HG02759 (cell line): ENCODE results near the gene DIO2.
A peak's percentile ranks its signal among the peaks of the same experiment; 100 is the strongest.

Source experiments
- ATAC-seq: cut with Tn5 transposase; IDR thresholded peaks from one replicate; pipeline ENCODE4 v1.9.1; 2021; ENCODE audit warnings: mild to moderate bottlenecking, moderate library complexity; ENCODE audit not compliant: unreplicated experiment

The DIO2 gene

DNA sequence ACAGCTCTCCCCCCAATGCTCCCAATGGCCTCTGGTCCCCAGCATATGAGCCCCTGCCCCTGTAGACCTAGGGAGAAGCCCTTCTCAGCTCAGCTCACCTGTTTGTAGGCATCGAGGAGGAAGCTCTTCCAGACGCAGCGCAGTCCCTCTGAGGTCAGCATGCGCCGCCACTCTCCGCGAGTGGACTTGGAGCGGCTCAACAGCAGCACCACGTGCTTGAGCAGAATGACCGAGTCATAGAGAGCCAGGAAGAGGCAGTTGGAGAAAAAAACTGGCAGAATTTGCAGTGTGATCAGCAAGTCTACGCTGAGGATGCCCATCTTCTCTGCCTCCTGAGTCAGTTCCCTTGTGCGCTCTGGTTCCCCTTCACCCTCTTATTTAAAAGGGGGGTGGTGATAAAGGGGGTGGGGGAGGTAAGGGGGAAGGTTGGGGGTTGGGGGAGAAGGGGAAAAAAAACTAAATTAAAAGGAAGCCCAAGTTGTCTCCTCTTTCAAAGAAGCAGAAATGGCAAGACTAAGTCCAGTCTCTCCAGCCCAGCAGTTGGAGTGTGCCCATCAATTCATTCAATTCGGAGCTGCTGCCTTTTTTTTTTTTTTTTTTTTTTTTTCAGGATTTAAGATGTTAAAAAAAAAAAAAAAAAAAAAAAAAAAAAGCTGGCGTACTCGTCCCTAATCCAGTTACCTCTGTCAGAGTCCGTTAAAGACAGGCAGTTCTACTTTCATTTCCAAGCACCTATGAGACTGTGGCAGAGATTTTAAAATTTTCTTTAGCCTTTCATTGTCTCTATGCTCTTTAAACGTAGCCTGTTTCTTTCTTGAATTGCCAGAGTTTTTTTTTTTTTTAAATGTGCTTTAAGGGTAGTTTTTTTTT, at the start of gene DIO2:
Gene DIO2 (minus strand): TSS at position 352 of the 870 bp plus-strand sequence. CDS start 32 bp downstream, at position 320.
- ATAC-seq: no peak

DNA sequence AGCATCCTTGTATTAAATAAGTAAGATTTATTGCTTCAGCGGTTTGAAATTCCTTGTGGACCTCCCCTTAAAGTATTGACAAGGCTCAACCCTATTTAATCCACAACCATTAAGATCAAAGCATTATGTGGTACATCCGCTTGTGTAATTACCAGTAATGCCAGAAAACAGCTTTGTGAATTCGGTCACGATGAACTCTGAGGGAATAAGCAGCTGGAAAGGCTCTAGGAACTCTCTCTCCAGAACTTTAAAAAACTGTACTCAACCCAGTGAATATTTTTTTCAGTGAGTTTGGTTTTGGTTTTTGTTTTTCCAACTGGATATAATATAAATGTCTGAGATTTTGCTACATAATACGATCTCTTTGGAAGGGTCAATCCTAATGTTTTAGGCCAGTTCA, 49.3 kb upstream of the DIO2 start:
- no peak for ATAC-seq

DNA sequence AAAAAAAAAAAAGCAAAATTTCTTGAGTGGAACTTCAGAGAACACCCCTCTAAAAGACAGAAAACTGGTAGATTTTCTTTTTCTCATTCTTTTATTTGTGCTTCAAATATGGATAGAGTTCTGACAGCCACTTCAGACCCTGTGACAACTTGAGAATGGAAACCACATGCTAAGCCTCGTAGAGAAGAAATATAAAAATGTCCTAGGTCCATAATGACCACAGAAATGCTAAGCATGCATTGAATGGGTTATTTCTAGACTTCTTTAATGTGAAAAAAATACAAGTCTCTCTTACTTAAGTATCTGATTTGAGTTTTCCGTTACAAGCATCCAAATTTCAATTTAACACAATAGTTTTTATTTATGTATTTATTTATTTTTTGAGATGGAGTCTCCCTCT, 28.3 kb upstream of the DIO2 start:
- no peak for ATAC-seq

DNA sequence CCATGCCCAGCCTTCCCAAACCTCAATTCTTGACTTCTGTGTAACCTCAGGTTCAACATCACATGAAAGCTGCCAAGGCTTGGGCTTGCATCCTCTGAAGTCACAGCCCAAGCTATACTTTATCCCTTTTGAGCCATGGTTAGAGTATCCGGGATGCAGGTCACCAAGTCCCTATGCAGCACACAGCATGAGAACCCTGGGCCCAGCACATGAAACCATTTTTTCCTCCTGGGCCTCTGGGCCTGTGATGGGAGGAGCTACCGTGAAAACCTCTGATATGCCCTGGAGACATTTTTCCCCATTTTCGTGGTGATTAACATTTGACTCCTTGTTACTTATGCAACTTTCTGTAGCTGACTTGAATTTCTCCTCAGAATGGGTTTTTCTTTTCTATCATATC, 25.8 kb upstream of the DIO2 start:
- no peak for ATAC-seq

DNA sequence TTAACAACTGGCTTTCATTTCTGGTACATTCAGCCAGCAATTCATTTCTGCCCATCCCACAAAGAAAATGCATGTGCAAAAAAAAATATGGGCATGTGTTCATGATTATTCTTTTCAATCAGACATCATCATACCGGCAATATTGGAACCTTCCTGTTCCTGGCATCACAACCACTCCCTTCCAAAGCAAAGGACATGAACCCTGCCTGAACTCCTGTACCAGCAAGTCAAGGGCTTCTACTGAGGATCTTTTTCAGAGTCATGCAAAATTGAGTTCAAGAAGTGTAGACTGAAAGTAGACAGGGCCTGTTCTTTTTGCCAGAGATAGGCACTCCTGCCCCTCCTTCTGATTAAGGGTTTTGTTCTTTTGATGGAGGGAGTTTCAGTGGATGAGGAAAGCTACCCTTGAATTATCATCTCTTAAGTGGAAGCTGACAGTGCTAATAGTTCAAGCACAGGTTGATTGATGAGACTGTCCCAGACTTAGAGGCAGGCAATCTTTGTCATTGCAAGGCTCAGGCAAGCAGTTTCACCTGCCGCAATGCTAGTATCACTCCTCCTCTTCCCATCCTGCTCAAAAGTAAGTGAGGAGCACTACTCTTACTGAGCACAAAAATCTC, 22.3 kb upstream of the DIO2 start:
- no peak for ATAC-seq

DNA sequence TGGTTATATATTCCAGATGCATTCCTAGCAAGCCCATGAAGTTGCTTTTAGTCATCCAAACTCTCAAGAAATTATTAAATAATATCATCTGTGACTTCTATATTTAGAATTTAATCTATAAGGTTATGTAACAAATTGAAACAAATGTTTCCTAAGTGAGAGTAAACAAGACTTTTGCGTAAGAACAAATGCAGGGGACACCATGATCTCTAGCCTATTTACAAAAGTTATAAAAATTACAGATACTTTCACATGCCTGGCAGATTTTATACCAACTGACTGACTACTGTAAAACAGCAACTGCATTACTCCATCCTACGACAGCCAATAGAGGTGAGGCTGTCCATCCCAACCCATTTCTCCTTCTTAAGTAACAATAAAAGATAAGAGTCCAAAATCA, 20.4 kb upstream of the DIO2 start:
- ATAC-seq: no peak

DNA sequence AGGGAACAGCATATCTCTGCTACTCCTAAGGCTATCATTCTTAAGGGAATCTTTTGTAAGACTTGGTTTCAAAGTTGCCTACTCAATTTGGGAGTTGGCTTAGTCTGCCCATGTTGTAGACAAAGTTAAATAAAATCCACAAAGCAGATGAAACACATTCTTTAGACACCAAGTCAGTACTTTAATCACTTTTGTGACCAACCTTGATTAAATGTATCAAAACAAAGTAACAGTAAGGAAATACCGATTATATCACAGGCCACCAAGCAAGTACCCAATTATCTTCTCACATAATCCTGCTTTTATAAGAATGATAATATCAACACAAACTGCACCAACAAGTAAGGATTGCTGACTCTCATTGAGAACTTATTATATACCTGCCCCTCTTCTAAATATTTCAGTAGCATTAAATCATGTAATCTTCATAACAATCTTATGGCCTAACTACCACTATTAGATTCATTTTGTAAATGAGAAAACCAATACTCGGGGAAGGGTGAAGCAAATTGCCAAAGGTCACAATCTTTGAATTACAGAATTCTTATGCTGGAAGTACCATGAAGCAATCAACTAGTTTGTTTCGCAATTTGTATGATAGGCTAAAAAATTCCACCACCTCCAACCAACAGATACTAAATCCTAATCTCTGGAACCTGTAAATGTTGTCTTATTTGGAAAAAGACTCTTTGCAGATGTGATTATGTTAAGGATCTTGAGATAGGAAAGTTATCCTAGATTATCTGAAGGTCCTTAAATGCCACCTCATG, 12.6 kb upstream of the DIO2 start:
- ATAC-seq: no peak

DNA sequence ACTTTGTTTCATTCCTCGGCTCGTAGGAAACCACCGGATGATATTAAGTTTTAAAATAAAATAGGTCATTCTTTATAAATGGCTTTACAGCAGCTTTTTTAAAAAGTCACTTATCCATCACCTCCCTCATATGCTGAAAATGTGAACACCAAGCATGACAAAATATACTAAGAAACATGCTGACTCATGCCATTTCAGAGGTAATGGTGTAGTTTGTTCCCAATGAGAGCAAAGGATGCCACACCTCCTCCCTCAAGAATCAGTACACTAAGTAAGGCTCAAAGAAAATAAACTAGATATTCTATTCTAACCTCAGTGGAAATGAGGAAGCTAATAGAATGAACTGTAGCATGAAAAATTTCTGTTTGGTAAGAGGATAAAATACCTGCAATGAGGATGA, 5.5 kb upstream of the DIO2 start:
- no peak for ATAC-seq

DNA sequence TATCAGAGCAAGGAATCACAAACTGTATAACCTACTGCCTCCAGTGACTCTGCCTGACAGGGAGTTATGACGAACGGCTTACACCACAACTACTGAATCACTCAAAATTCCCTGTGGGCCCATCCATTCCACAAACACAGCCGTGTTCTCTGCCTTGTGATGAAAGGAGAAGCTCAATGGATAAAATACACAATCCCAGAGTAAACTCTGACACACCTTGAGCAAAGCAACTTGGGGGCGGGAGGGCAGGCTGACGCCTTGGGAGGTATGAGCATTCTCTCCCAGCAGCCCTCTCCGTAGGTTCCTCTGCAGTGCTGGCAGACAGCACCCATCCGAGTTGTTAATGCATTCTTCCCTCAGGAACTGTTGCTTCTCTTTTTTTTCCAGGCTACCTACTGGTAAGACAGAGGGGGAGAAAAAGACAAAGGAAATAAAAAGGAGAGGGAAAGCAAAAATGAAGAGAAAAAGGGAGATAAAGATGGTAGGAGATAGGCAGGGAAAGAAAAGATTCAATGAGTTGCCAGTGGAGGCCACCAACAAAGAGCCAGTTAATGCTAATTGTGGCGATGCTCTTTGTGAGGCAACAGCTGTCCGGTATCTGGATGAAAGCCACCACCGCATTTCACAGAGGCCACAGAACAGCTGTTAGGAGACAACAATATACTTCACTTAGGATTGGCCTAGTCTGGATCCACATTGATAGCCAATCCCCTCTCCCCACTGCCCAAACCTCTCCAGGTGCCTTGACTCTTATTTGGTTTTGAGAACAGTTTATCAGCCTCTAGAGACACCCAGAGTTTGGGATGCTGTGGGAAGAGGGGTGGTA, 4.7 kb upstream of the DIO2 start:
- ATAC-seq: no peak

DNA sequence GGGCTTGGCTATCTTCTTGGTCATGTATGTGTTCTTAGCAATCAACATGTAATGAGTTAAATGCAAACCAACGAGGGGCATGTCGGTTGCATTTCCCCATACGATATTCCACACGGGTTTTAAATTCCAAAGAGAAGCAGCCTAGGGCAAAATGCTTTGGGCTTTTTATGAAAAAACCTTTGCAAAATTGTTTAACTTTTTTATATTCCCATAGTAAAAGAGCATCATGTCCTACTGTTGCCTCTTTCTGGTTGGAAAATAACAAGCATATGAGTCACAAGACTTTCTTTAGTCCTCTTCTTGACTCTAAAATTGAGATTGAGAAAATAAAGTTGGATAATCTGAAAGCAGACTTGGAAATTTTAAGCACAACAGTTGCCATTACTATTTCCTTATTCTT, 3.8 kb upstream of the DIO2 start:
- no peak for ATAC-seq

DNA sequence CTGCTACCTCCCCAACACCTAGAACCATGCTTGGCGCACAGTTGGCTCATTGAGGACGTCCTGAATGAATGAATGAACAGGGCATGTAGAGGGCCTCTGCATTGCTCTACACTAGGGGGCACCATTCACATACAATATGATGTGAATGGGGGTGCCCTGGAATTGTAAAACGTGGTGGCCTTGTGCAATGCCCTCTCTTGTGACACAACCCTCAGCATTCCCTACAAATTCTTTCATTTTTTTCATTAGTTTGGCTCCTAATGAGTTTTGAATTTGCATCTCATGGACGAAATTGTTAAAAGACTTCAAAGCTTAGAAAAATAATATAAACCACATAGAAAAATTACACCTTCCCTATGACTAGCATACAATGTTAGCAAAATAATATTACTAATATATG, 2.3 kb upstream of the DIO2 start:
- ATAC-seq: peak; percentile 80

DNA sequence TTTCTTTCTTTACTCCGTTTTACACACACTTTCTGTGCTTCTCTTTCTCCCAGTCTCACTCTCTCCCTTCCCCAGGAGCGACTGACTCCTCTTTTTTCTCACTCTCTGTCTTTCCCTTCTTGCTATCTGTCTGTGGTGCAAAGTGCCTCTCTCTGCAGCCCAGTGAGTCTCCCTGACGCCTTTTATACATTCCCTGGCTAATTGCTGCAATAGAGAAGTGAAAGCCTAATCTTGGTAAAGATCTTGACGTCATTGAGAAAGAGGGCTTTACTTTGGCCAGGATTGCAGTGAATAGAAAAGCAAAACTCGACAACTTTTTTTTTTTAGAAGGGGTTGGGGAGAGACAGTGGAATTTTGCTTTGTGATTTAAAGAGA, 706 bp upstream of the DIO2 start:
- no peak for ATAC-seq

DNA sequence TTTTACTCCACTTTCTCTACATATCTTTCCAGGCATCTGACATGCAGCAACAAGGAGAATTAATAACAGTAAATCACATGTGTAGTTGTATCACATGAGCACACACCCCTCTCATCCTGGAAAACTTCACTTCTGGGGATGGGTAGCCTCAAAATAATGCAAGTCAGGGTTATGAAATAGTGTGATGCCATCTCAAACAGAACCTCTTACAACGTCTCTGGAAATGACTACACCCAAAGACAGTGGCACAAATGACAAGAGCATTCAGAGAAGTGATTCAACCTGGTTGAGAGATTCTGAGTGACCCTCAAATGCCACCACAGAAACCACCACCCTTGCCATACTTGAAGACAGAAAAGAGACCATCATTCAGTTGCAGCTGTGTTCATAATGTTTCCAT, 2.8 kb downstream of the DIO2 start:
- no peak for ATAC-seq

DNA sequence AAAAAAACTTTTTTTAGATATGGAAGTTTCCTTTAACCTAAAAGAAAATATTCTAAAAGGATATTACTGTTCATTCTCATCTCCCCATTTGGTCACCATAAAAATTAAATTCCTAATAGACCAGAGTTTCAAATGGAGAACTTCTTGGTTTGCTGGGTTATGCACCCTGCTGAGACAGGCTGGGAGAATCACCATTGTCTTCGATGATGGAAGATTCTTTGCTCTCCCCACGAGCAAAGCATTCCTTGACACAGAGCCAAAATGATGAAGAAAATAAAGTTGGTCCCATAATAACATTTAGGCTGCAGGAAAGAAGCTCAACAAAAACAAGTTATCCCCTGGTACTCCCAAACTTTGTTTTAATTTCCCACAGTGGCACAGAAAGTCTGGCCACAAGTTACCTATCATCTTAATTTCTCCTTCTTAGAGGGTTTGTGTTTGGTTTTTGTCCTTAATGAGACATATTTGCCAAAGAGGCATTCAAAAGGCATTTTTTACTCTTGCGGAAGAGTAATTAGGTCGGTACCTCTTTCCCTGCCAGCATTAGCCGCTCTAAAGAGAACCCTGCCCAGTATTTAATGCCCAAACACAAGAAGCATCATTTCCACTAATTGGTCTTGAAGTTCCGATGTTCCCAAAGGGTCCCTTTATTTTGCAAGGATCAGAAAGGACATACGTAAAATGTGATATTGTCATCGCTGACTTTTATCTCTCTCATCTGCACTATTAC, 4.8 kb downstream of the DIO2 start:
- ATAC-seq: no peak

DNA sequence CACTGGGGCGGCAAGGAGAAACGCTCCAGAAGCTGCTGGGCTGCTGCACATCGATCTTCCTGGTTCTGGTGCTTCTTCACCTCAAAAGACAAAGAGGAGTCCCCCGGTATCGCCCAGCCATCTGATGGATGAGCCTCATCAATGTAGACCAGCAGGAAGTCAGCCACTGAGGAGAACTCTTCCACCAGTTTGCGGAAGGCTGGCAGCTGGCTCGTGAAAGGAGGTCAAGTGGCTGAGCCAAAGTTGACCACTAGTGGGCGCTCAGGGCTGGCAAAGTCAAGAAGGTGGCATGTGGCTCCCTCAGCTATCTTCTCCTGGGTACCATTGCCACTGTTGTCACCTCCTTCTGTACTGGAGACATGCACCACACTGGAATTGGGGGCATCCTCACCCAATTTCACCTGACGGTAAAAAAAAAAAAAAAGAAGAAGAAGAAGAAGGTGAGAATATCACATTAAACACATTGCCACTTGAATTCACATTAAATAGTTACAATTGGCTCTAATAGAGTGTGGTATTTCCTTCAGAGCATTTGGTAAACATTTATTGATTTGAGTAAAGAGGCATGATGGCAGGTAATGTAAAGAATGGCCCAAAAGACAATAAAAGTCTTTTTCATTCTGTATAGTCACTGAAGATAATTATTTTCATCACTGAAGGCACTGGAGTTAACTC, 8.3 kb downstream of the DIO2 start:
- ATAC-seq: no peak

DNA sequence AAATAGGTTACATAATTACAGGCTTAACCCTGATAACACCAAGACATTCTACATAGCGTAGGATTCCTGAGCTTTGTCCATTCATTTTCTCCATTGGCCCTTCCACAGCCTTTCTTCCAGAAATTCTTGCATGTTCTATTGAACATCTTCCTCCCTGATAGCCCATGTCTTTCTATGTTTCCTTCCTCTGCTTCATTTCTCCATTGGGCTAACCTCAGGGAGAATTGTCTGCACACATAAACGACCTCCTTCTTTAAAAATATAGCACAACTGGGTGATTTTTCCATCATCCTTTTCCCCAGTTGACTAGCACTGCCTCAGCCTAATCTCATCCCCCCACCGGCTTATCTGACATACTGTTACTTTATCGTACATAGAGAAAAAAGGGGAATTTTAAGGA, 11.2 kb downstream of the DIO2 start:
- ATAC-seq: no peak

DNA sequence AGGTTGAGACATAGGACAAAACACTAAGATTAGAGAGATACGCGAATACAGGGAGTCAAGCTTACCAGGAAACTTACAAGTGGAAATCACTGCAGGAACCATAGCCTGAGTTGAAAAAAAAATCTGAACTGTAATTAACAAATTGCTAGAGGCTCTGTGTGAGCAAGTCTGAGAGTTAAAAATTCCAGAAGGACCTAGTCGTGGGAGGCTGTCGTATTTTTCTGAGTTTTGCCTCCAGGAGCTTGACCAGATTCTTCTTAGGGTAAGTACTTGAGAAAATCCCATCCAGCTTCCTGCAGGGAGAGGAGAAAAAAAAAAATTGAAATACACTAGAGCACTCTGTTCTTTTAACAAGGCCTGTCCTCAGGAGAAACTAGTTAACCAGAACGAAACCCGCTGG, 22.7 kb downstream of the DIO2 start:
- ATAC-seq: no peak

DNA sequence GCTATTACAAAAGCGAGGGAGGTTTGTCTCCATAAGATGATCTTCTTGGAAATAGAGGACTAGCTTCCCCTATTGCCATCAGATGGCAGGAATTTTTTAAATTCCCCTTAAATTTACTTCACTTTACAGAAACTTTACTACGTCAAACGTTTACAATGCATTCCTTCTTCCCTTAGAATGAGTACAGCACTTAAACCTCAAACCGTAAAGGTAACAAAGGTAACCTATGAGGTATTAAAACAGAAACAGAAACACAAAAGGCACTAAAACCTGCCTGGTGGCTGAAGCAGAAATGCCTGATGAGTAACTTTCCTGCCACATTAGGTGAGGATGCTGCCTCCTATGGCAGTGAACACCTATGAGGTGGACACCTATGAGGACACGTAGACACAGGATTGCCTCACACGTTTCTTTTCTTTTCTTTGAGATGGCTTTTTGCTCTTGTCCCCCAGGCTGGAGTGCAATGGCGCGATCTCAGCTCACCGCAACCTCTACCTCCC, 25.0 kb downstream of the DIO2 start:
- no peak for ATAC-seq

DNA sequence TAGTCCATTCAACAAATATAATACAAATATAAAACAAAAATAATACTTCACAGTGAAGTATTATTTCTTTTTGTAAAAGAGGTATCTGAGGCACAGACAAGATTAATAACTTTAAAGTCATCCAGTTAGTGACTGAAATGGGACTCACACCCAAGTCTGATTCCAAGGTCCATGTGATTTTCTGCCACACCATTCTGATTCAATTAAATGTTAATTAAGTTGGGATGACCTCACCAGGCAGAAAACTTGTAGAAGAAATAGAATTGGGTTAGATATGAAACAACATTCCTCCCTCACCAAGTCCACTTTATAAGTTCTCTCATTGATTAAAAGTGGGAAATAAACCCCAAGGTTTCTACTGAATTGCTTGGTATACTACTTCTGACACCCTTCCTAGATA, 34.4 kb downstream of the DIO2 start:
- no peak for ATAC-seq
